Calu3 (cell line): Measurements from ENCODE around the gene TUBA4A. TPM values are rescaled to one million over a fixed set of nuclear protein-coding genes. Genes with fewer than 3 reads are reported as not detected.
A peak's percentile ranks its signal among the peaks of the same experiment; 100 is the strongest.

ENCODE experiments used
- BruUV-seq: library from RNA; stranded (reverse); fragments of 400-500 nt; replicated peaks from 2 replicates; lab custom pipeline; 2021; lab: Mats Ljungman, UMichigan
- CTCF ChIA-PET: fragments of 300-600 bp; sonication (Branson Sonifier 250); formaldehyde crosslinking; loops from one replicate; lab custom pipeline; 2022; ENCODE audit warnings: antibody characterized with exemption; lab: Charles Lee
- DNase-seq: peaks from one replicate; pipeline ENCODE4 v3.0.0; 2022
- H3K27ac Mint-ChIP-seq: one replicate; pipeline ENCODE4 v1.8.0; 2022; ENCODE audit warnings: mixed read lengths; ENCODE audit not compliant: unreplicated experiment
- H3K27me3 Mint-ChIP-seq: one replicate; pipeline ENCODE4 v1.8.0; 2022; ENCODE audit warnings: mixed read lengths; ENCODE audit not compliant: unreplicated experiment
- H3K36me3 Mint-ChIP-seq: one replicate; pipeline ENCODE4 v1.8.0; 2022; ENCODE audit warnings: mild to moderate bottlenecking, moderate library complexity, mixed read lengths; ENCODE audit not compliant: insufficient read depth, unreplicated experiment
- H3K4me1 Mint-ChIP-seq: one replicate; pipeline ENCODE4 v1.8.0; 2022; ENCODE audit warnings: mild to moderate bottlenecking, low read depth, mixed read lengths; ENCODE audit not compliant: unreplicated experiment
- H3K4me3 Mint-ChIP-seq: one replicate; pipeline ENCODE4 v1.8.0; 2022; ENCODE audit warnings: mild to moderate bottlenecking, low read depth, moderate library complexity, mixed read lengths; ENCODE audit not compliant: unreplicated experiment
- H3K9me3 Mint-ChIP-seq: one replicate; pipeline ENCODE4 v1.8.0; 2022; ENCODE audit warnings: low read depth, mixed read lengths; ENCODE audit not compliant: unreplicated experiment
- intact Hi-C: fragments of 100-400 bp; cut with micrococcal nuclease; formaldehyde crosslinking; loops from one replicate; pipeline ENCODE4 v1.10.0; 2022; ENCODE audit not compliant: unreplicated experiment
- total RNA-seq: library from RNA; stranded (reverse); gene quantifications from 2 replicates; pipeline ENCODE4 v1.2.3, GENCODE V29; 2022
- TF ChIP-seq, protein P1 (sequence below): fragments of 200-600 bp; IDR thresholded peaks from one replicate; pipeline ENCODE4 v1.8.0; 2022; ENCODE audit warnings: antibody characterized with exemption; ENCODE audit not compliant: unreplicated experiment

The TUBA4A gene
- total RNA-seq, 1 experiment from 2014 or later: 97.9 TPM

DNA sequence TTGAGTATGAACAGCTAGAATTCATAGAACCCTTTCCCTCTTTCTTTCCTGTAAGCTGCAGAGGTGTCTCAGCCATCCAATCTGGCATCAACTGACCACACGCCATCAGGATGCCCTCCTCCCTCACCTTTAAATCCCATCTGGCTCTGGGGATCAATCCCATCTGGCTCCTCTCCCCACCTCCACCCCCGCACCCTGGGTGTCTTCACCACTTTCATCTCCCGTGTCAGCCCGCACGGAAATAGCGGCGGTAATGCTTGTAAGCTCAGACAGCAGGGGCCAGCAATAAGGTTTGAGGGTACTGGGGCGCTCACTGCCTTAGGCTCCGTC, 1.2 kb downstream of the TUBA4A start:
- H3K4me1 Mint-ChIP-seq: peaks cover 56% of the 10 kb centered on the region
- BruUV-seq: no TSS peak
- no peak for DNase-seq
- H3K36me3 Mint-ChIP-seq: peaks cover 55% of the 10 kb centered on the region
- intact Hi-C loops: loop anchor here (5.0 kb wide), 1 partner anchor 45 kb away; no protein-coding TSS in a partner anchor
- CTCF ChIA-PET: interaction anchor here (1.5 to 3.2 kb wide), 3 partner anchors 27 to 42 kb away, joined by 5 to 10 read pairs (median 7); partner anchors contain the start of gene DNAJB2
- no peaks in the 10 kb centered on the region for H3K9me3 Mint-ChIP-seq
- TF ChIP-seq, protein P1, sequence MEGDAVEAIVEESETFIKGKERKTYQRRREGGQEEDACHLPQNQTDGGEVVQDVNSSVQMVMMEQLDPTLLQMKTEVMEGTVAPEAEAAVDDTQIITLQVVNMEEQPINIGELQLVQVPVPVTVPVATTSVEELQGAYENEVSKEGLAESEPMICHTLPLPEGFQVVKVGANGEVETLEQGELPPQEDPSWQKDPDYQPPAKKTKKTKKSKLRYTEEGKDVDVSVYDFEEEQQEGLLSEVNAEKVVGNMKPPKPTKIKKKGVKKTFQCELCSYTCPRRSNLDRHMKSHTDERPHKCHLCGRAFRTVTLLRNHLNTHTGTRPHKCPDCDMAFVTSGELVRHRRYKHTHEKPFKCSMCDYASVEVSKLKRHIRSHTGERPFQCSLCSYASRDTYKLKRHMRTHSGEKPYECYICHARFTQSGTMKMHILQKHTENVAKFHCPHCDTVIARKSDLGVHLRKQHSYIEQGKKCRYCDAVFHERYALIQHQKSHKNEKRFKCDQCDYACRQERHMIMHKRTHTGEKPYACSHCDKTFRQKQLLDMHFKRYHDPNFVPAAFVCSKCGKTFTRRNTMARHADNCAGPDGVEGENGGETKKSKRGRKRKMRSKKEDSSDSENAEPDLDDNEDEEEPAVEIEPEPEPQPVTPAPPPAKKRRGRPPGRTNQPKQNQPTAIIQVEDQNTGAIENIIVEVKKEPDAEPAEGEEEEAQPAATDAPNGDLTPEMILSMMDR: no peak
- peak overlapping the region; percentile 70 for H3K27ac Mint-ChIP-seq
- H3K27me3 Mint-ChIP-seq: no peaks in the 10 kb centered on the region
- peak overlapping the region; percentile 95 for H3K4me3 Mint-ChIP-seq

DNA sequence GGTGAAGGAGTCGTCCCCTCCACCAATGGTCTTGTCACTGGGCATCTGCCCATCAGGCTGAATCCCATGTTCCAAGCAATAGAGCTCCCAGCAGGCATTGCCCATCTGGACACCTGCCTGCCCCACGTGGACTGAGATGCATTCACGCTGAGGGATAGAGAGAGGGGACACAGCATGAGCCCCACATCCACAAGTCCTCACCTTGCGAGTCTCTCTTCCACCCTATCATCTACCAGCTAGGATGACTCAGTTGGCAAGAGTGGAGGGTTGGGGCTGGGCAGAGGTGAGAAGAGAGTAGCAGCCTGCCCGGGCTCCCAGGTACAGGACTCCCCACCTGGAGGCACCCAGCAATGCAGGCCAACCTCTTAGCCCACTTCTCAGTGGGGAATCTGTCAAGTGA, 1.6 kb downstream of the TUBA4A start:
- no TSS peak for BruUV-seq
- intact Hi-C loops: loop anchor here (5.0 kb wide), 1 partner anchor 45 kb away; no protein-coding TSS in a partner anchor
- no peak overlapping the region for H3K27ac Mint-ChIP-seq

DNA sequence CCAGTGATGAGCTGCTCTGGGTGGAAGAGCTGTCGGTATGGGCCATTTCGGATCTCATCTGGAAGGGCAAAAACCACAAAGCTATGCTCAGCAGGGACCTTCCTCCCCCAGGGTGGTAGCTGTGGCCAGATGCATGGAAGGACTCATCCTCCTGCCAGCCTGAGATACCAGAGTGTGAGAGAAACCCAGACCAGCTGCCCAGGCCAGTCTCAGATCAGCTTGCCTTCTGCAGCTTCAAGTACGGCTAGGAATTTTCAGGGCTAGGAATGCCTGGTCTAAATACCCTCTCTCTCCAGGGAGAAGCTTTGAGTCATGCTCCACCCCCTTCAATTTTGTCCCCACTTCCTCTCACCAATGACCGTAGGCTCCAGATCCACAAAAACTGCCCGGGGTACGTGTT, 2.1 kb downstream of the TUBA4A start:
- no TSS peak for BruUV-seq
- Mint-ChIP-seq H3K4me3 (peak overlapping the region; percentile 95), H3K27me3 (no peaks in the 10 kb centered on the region), H3K36me3 (peaks cover 57% of the 10 kb centered on the region), H3K27ac (no peak overlapping the region), H3K9me3 (no peaks in the 10 kb centered on the region), H3K4me1 (peaks cover 56% of the 10 kb centered on the region)
- intact Hi-C loops: loop anchor here (5.0 kb wide), 1 partner anchor 46 kb away; no protein-coding TSS in a partner anchor
- CTCF ChIA-PET: interaction anchor here (1.0 kb wide), 1 partner anchor 193 kb away, joined by 3 read pairs; no protein-coding TSS in a partner anchor
- no peak for DNase-seq
- TF ChIP-seq, protein P1: no peak

More for the DNA sequence above, 1.6 kb downstream of the TUBA4A start:
- Mint-ChIP-seq H3K4me3 (peak overlapping the region; percentile 95), H3K9me3 (no peaks in the 10 kb centered on the region), H3K27me3 (no peaks in the 10 kb centered on the region), H3K4me1 (peaks cover 56% of the 10 kb centered on the region), H3K36me3 (peaks cover 55% of the 10 kb centered on the region)
- TF ChIP-seq, protein P1: no peak
- no peak for DNase-seq
- CTCF ChIA-PET: interaction anchor here (1.8 to 3.2 kb wide), 2 partner anchors 35 to 43 kb away, joined by 7 to 10 read pairs; no protein-coding TSS in a partner anchor

DNA sequence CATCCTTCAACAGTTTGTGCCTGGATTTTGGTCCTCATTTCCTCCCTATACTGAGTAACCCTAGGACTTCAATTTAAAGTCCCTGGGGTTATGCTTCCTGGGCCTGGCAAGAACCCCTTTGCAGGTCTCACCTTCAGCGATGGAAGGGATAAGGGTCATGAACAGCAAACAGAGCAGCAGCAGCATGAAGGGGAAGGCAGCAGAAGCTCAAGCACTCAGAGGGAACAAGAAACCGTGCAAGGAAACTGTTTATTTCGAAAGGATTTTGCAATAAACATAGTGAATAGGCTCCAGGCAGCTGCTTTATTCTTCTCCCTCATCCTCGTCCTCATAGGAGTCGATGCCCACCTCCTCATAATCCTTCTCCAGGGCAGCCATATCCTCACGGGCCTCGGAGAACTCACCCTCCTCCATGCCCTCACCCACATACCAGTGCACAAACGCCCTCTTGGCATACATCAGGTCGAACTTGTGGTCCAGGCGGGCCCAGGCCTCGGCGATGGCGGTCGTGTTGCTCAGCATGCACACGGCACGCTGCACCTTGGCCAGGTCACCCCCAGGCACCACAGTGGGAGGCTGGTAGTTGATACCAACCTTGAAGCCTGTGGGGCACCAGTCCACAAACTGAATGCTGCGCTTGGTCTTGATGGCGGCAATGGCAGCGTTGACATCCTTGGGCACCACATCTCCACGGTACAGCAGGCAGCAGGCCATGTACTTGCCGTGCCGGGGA, 3.5 kb downstream of the TUBA4A start:
- intact Hi-C loops: loop anchor here (5.0 kb wide), 1 partner anchor 47 kb away; no protein-coding TSS in a partner anchor
- Mint-ChIP-seq H3K27ac (peak overlapping the region; percentile 96), H3K27me3 (no peaks in the 10 kb centered on the region), H3K36me3 (peaks cover 72% of the 10 kb centered on the region), H3K4me1 (peaks cover 55% of the 10 kb centered on the region), H3K9me3 (no peaks in the 10 kb centered on the region), H3K4me3 (peak overlapping the region; percentile 54)
- DNase-seq: no peak
- TF ChIP-seq, protein P1: no peak
- CTCF ChIA-PET: interaction anchor here (1.1 to 2.6 kb wide), 4 partner anchors 22 to 45 kb away, joined by 4 to 26 read pairs (median 10); partner anchors contain the start of gene DNAJB2
- no TSS peak for BruUV-seq
